DND-41 (cell line): ENCODE data around the gene STX16.

ENCODE experiments used
- EZH2 ChIP-seq: IDR thresholded peaks from 3 replicates; pipeline ENCODE4 v1.6.1; 2012; ENCODE audit warnings: borderline replicate concordance, low read depth, mild to moderate bottlenecking, moderate library complexity, low read length, inconsistent platforms; ENCODE audit not compliant: severe bottlenecking
- TF ChIP-seq, protein P1 (sequence below): IDR thresholded peaks from 2 replicates; pipeline ENCODE4 v1.5.1; 2012; ENCODE audit warnings: borderline replicate concordance, low read length, moderate library complexity, mild to moderate bottlenecking; ENCODE audit not compliant: poor library complexity, severe bottlenecking; ENCODE audit errors: extremely low read depth

DNA sequence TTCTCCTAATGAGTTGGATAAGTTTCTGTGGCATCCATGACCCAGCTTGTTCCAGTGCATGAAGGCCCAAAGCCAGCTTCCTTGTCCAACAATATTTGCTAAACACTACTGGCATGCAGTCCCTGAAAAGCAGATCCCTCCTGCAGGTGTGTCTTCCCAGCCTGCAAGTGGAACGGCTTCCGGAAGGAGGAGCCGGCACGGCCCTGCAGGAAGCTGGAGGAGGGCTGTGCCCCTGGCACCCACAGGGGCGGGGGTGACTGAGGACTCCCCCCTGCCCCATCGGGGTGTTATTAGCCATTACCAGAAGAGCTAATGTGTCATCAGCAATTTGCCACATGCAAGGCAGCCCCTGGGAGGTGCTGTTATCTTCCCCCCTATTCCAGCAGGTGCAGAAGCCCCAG is 68.9 kb downstream of the STX16 start:
- TF ChIP-seq, protein P1, sequence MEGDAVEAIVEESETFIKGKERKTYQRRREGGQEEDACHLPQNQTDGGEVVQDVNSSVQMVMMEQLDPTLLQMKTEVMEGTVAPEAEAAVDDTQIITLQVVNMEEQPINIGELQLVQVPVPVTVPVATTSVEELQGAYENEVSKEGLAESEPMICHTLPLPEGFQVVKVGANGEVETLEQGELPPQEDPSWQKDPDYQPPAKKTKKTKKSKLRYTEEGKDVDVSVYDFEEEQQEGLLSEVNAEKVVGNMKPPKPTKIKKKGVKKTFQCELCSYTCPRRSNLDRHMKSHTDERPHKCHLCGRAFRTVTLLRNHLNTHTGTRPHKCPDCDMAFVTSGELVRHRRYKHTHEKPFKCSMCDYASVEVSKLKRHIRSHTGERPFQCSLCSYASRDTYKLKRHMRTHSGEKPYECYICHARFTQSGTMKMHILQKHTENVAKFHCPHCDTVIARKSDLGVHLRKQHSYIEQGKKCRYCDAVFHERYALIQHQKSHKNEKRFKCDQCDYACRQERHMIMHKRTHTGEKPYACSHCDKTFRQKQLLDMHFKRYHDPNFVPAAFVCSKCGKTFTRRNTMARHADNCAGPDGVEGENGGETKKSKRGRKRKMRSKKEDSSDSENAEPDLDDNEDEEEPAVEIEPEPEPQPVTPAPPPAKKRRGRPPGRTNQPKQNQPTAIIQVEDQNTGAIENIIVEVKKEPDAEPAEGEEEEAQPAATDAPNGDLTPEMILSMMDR = no peak
- TF ChIP-seq EZH2 = no peak
